ENCODE data around the gene THAP12.

DNA sequence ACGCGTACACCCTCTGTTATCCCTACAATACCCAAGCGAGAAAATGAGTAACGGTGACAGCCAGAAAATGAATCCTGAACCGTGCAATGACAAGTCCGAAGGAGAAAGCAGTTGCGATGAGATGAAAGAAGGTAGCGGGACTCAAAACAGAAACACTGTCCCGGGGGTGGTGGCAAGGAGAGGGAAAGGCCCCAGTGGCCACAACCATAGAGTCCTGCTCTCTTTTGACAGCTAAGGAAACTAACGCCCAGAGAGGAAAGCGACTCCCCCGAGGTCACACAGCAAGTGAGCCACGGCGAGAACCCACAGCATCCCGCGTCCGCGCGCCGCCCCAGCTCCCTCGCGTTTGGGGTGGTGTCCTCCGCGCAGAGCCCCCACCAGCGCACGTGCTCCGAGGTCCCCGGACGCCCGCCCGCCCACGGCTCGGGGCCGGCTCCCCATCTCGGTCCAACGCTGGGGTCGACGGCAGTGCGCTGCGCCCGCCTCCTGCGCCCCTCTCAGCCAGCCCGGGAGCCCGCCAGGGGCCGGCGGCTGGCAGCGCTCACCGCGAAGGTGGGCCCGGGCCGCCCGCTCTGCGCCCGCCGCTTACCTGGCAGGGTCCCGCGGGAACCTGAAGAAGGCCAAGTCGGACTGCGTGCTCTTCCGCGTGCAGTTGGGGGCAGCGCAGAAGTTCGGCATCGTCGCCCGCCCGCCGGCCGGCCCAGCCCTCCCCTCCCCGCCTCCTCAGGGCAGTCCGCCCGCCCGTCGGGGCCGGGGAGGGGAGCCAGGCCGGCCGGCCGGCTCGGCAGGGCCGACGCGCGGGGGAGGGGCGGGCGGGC, 564 bp downstream of the THAP12 start:
- TF ChIP-seq POLR2AphosphoS5 (IDR thresholded peaks at IDR 0.05; ENCODE audit: borderline replicate concordance, low read depth, low read length) (no peak), EZH2 (IDR thresholded peaks at IDR 0.05) (no peak)

Data from SK-N-MC (cell line).